Panc1 (cell line): ENCODE measurements around the gene FRMD4A. TPM values are rescaled to one million over a fixed set of nuclear protein-coding genes. Genes with fewer than 3 reads are reported as not detected.

ENCODE experiments used
- ATAC-seq: fragments of 200-7000 bp; cut with Tn5 transposase; 2 replicates; pipeline ENCODE4 v1.9.1; 2020; ENCODE audit warnings: mild to moderate bottlenecking, moderate library complexity
- BruUV-seq: library from RNA; stranded (reverse); fragments of 400-500 nt; replicated peaks from 2 replicates; lab custom pipeline; 2021; lab: Mats Ljungman, UMichigan
- CTCF ChIA-PET: fragments of 300-600 bp; sonication (Branson Sonifier 250); formaldehyde crosslinking; loops from one replicate; lab custom pipeline; 2022; ENCODE audit warnings: antibody characterized with exemption; lab: Charles Lee
- POLR2A ChIA-PET: fragments of 300-600 bp; sonication (Branson Sonifier 250); formaldehyde crosslinking; loops from one replicate; lab custom pipeline; 2022; ENCODE audit warnings: antibody characterized with exemption; lab: Charles Lee
- DNase-seq: peaks from one replicate; pipeline ENCODE4 v3.0.0-alpha.2; 2010; ENCODE audit warnings: low read depth, low spot score
- H3K27ac ChIP-seq: 2 replicates; pipeline ENCODE4 v1.5.1; 2011; ENCODE audit warnings: mild to moderate bottlenecking, low read length, inconsistent platforms
- H3K27me3 ChIP-seq: fragments of 200-500 bp; sonication (Bioruptor generic); 2 replicates; pipeline ENCODE4 v1.6.0; 2014; ENCODE audit warnings: low read length, inconsistent platforms; ENCODE audit not compliant: control insufficient read depth, insufficient read depth
- H3K36me3 ChIP-seq: fragments of 200-500 bp; sonication (Bioruptor generic); 2 replicates; pipeline ENCODE4 v1.5.1; 2014; ENCODE audit warnings: inconsistent platforms, mild to moderate bottlenecking, low read length, moderate library complexity; ENCODE audit not compliant: control insufficient read depth, insufficient read depth
- H3K4me1 ChIP-seq: 2 replicates; pipeline ENCODE4 v1.5.1; 2011; ENCODE audit warnings: inconsistent platforms, mild to moderate bottlenecking, low read length, moderate library complexity; ENCODE audit not compliant: control insufficient read depth, insufficient read depth
- H3K4me3 ChIP-seq, 2 experiments: 2 replicates each; pipeline ENCODE4 v1.5.1; 2011 to 2012; ENCODE audit warnings: low read depth in 2 of 2, low read length in 2 of 2, mild to moderate bottlenecking in 2 of 2, inconsistent platforms in 1 of 2, moderate library complexity in 1 of 2
- H3K9me3 ChIP-seq: fragments of 200-500 bp; sonication (Bioruptor generic); 2 replicates; pipeline ENCODE4 v1.5.1; 2014; ENCODE audit warnings: low read depth, mild to moderate bottlenecking, inconsistent platforms, low read length, moderate library complexity; ENCODE audit not compliant: control insufficient read depth, insufficient read depth
- POLR2AphosphoS5 ChIP-seq: IDR thresholded peaks from 2 replicates; pipeline ENCODE4 v1.6.1; 2012; ENCODE audit warnings: mild to moderate bottlenecking, low read depth, low read length, moderate library complexity
- SIN3A ChIP-seq: IDR thresholded peaks from 2 replicates; pipeline ENCODE4 v1.6.1; 2012; ENCODE audit warnings: low read depth, mild to moderate bottlenecking, low read length, moderate library complexity, borderline replicate concordance; ENCODE audit not compliant: insufficient read depth
- TCF7L2 ChIP-seq: IDR thresholded peaks from 2 replicates; pipeline ENCODE4 v1.6.1; 2011; ENCODE audit warnings: mild to moderate bottlenecking, low read depth, low read length, inconsistent platforms
- in situ Hi-C: cut with HindIII; loops from 2 replicates; pipeline ENCODE4 v1.10.0; 2016; ENCODE audit warnings: low sequenced_read_pairs, low pct_unique_long_range_greater_than_20kb
- intact Hi-C: fragments of 100-400 bp; cut with micrococcal nuclease; formaldehyde crosslinking; loops from one replicate; pipeline ENCODE4 v1.10.0; 2022; ENCODE audit not compliant: unreplicated experiment
- total RNA-seq: library from RNA; stranded (reverse); gene quantifications from one replicate; pipeline ENCODE4 v1.2.1, GENCODE V29; 2021; ENCODE audit not compliant: unreplicated experiment
- TF ChIP-seq, protein P1 (sequence below): fragments of 450-650 bp; IDR thresholded peaks from 2 replicates; pipeline ENCODE4 v1.5.1; 2017; ENCODE audit warnings: mild to moderate bottlenecking
- TF ChIP-seq, protein P2 (sequence below), 2 experiments: IDR thresholded peaks; 2 replicates each; pipeline ENCODE4 v1.6.1; 2011 to 2012; ENCODE audit warnings: low read depth in 2 of 2, control low read depth in 1 of 2, low read length in 1 of 2, mild to moderate bottlenecking in 1 of 2, moderate library complexity in 1 of 2; ENCODE audit not compliant: insufficient read depth in 1 of 2

The FRMD4A gene
- total RNA-seq, 1 experiment from 2014 or later, result 7.1 TPM

DNA sequence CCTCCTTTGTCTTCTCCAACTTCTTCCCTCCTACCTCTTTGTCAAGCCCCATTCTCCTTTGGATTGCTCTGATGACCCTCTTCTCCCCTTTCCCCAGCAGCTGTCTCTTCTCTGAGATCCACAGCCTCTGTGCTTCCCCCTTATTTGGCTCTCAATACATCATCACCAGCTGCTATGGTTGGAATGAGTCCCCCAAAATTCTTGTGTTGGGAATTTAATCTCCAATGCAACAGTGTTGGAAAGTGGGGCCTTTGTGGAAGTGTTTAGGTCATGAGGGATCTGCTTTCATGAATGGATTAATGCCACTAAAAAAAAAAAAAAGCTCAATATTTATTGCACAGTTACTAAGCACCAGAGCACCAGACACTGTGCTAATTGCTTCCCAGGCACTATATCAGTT lies 39.2 kb upstream of the FRMD4A start:
- intact Hi-C loops, result no loop called here

DNA sequence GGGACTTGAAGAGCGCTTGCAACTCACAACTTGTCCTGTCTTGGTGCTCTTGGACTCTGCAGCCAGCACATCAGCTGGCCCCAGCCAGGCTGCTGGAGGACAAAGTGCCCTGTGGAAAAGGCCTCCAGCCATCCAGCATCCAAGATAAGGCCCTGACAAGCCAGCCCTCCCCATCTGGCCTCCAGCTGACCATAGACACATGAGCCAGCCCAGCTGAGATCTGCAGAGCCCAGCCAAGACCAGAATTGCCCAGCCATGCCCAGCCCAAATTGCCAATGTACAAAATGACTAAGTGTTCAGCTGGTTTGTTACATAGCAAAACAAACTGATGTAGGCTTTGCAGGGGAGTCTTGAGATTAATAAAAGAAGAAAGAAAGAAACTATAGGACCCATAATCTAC lies 36.0 kb upstream of the FRMD4A start:
- POLR2A ChIA-PET, result no interaction called here
- in situ Hi-C loops, result no loop called here
- Histone ChIP-seq H3K4me3 (no peak overlapping the region), H3K27me3 (no peaks in the 10 kb centered on the region), H3K36me3 (no peaks in the 10 kb centered on the region), H3K27ac (no peak overlapping the region), H3K4me1 (no peaks in the 10 kb centered on the region), H3K9me3 (no peaks in the 10 kb centered on the region)
- BruUV-seq, result no TSS peak
- DNase-seq (no peak), ATAC-seq (no peak)
- intact Hi-C loops, result no loop called here
- CTCF ChIA-PET, result no interaction called here
- TF ChIP-seq, protein P1, sequence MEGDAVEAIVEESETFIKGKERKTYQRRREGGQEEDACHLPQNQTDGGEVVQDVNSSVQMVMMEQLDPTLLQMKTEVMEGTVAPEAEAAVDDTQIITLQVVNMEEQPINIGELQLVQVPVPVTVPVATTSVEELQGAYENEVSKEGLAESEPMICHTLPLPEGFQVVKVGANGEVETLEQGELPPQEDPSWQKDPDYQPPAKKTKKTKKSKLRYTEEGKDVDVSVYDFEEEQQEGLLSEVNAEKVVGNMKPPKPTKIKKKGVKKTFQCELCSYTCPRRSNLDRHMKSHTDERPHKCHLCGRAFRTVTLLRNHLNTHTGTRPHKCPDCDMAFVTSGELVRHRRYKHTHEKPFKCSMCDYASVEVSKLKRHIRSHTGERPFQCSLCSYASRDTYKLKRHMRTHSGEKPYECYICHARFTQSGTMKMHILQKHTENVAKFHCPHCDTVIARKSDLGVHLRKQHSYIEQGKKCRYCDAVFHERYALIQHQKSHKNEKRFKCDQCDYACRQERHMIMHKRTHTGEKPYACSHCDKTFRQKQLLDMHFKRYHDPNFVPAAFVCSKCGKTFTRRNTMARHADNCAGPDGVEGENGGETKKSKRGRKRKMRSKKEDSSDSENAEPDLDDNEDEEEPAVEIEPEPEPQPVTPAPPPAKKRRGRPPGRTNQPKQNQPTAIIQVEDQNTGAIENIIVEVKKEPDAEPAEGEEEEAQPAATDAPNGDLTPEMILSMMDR, result no peak
- TF ChIP-seq, protein P2, sequence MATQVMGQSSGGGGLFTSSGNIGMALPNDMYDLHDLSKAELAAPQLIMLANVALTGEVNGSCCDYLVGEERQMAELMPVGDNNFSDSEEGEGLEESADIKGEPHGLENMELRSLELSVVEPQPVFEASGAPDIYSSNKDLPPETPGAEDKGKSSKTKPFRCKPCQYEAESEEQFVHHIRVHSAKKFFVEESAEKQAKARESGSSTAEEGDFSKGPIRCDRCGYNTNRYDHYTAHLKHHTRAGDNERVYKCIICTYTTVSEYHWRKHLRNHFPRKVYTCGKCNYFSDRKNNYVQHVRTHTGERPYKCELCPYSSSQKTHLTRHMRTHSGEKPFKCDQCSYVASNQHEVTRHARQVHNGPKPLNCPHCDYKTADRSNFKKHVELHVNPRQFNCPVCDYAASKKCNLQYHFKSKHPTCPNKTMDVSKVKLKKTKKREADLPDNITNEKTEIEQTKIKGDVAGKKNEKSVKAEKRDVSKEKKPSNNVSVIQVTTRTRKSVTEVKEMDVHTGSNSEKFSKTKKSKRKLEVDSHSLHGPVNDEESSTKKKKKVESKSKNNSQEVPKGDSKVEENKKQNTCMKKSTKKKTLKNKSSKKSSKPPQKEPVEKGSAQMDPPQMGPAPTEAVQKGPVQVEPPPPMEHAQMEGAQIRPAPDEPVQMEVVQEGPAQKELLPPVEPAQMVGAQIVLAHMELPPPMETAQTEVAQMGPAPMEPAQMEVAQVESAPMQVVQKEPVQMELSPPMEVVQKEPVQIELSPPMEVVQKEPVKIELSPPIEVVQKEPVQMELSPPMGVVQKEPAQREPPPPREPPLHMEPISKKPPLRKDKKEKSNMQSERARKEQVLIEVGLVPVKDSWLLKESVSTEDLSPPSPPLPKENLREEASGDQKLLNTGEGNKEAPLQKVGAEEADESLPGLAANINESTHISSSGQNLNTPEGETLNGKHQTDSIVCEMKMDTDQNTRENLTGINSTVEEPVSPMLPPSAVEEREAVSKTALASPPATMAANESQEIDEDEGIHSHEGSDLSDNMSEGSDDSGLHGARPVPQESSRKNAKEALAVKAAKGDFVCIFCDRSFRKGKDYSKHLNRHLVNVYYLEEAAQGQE (IDR thresholded peaks at IDR 0.05; ENCODE audit: insufficient read depth in 1 of 2, low read depth in 2 of 2, low read length in 1 of 2), result no peak
- TF ChIP-seq SIN3A, result no peak
- no peak for TF ChIP-seq TCF7L2
- TF ChIP-seq POLR2AphosphoS5, result no peak

More for the DNA sequence above, 39.2 kb upstream of the FRMD4A start:
- Histone ChIP-seq H3K4me1 (no peaks in the 10 kb centered on the region), H3K27ac (no peak overlapping the region), H3K9me3 (no peaks in the 10 kb centered on the region), H3K4me3 (no peak overlapping the region), H3K27me3 (no peaks in the 10 kb centered on the region), H3K36me3 (no peaks in the 10 kb centered on the region)
- POLR2A ChIA-PET, result no interaction called here
- TF ChIP-seq, protein P2 (IDR thresholded peaks at IDR 0.05; ENCODE audit: insufficient read depth in 1 of 2, low read depth in 2 of 2, low read length in 1 of 2), result no peak
- TF ChIP-seq POLR2AphosphoS5, result no peak
- TF ChIP-seq, protein P1, result no peak
- no peak for TF ChIP-seq SIN3A
- TF ChIP-seq TCF7L2, result no peak
- in situ Hi-C loops, result no loop called here
- CTCF ChIA-PET, result no interaction called here
- ATAC-seq (no peak), DNase-seq (no peak)
- BruUV-seq, result no TSS peak
